GM18505 (cell line): ENCODE measurements around the gene PYY.
"Not testable (repeated sequence)": the region's sequence is repeated elsewhere in the genome, so short reads cannot be mapped to it uniquely, and the experiment has no call there.

Experiments
- ATAC-seq: cut with Tn5 transposase; IDR thresholded peaks from one replicate; pipeline ENCODE4 v1.9.1; 2021; ENCODE audit not compliant: unreplicated experiment
- POLR2A ChIP-seq: IDR thresholded peaks from 4 replicates; pipeline ENCODE4 v1.6.1; 2011; ENCODE audit warnings: borderline replicate concordance; ENCODE audit not compliant: insufficient read depth, insufficient read length; ENCODE audit errors: extremely low read depth

Gene PYY

DNA sequence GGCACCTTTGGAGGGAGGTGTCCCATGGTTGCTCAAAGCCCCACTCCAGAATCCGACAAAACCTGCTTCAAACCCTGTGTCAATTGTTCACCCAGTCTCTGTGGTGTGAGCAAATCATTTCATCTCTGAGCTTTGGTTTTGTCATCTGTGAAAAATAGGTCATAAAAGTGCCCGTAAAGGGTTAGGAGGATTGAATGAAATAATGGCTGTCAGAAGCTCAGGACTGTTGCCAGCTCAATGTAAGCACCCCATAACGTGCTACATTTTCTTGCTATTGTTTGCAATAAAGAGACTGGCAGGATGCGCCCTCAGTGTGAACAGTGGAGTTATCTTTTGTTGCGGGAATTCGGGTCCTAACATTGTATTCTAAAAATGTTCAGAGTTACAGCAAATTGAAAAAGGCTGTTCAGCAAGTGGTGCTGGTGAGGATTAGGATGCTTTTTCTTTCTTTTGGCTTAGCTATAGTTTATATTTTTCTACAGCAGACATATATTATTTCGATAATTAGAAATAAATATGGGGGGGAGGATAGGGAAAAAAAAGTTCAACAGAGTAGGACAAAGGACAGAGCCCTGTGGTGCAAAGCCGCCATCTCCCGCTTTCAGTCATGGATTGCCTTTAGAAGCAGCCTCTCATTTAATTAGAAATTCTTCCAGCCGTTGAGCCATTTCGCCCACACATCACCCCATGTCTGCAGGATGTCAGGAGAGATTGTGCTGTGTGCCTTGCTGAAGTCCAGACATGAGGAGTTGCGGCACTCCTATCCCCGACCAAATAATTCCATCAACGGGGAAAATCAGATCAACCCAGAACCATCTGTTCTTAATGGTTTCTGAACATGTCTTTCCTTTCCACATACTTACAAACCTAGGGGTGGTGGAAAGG is 20.9 kb upstream of the PYY start:
- no peak for TF ChIP-seq POLR2A
- ATAC-seq = no peak

DNA sequence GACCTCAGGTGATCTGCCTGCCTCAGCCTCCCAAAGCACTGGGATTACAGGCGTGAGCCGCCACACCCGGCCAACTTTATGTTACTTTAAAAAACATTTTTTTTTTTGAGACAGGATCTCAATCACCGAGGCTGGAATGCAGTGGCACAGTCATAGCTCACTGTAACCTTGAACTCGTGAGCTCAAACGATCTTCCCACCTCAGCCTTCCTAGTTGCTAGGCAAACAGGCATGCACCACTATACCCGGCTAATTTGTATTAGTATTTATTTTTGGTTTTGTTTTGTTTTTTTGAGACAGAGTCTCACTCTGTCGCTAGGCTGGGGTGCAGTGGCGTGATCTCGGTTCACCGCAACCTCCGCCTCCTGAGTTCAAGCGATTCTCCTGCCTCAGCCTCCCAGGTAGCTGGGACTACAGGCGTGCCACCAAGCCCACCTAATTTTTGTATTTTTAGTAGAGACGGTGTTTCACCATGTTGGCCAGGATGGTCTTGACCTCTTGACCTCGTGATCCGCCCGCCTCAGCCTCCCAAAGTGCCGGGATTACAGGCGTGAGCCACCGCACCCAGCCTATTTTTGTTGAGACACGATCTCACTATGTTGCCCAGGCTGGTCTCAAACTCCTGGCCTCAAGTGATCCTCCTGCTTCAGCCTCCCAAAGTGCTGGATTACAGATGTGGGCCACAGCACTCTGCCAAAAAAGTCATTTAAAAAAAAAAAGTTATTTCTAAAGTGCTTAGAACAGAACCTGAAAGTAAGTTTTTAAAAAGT is 18.9 kb upstream of the PYY start:
- not testable (repeated sequence) for ATAC-seq

DNA sequence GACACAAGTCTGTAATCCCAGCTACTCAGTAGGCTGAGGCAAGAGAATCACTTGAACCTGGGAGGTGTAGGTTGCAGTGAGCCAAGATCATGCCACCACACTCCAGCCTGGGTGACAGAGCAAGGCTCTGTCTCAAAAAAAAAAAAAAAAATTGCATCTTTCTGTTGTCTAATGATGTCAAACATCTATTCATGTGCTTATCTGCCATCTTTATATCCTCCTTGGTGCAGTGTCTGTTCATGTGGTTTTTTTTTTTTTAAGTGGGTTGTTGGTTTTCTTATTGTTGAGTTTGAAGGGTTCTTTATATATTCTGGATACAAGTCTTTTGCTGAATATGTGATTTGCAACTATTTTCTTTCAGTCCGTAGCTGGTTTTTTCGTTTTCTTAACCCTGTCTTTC is 17.7 kb upstream of the PYY start:
- ATAC-seq = not testable (repeated sequence)

DNA sequence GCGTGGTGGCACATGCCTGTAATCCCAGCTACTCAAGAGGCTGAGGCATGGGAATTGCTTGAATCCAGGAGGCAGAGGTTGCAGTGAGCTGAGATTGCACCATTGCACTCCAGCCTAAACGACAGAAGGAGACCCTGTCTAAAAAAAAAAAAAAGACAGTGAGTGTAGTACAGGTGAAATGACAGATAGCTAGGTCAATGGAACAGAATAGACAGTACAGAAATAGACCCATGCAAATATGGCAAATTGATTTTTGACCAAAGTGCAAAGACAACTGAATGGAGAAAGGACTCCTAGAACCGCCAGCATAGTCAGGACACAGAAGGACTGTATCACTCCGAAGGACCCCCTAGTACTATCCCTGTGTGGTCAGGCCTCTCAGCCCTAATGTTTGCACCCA is 16.6 kb upstream of the PYY start:
- TF ChIP-seq POLR2A = no peak
- ATAC-seq = no peak

DNA sequence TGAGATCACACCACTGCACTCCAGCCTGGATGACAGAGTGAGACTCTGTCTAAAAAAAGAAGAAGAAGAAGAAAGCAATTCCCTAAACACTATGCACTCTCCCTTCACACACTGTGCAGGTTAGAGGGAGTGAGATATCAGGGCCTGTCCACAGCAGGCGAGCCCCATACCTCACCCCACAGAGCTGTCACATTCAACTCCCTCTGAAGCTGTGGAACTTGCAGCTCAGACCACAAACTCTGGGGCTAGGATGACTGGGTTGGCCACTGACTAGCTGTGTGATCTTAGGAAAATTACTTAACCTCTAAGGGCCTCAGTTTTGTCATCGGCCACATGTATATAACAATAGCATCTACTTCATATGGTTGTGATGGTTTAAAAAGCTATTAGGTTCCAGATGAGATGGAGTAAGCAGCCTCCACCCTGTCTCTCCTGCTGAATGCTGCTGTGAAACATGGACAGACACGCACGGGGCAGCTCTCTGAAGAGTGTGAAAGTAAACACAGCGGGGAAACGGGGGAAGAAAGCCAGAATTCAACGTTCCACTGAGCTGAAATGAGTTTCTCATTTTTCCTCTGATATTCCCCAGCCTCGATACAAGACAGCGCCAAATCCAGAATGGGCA is 13.6 kb upstream of the PYY start:
- no peak for TF ChIP-seq POLR2A
- ATAC-seq = no peak

DNA sequence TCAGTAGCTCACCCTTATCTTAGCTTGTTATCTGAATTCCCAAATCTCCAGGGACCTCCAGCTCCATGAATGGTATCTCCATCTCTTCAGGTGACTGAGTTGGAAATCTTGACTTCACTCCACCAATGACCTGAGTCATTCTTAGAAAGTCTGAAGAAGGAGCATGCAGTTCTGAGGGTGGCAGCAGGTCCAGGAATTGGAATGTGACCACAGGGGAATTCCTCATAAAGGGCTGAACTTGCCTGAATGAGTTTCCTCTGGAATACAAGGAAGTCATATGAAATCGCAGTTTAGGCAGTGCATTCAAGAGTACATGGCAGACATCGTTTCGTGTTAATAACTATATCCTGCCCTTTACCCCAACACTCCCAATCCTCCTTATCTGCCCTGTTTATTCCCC is 12.5 kb upstream of the PYY start:
- no peak for TF ChIP-seq POLR2A
- no peak for ATAC-seq

DNA sequence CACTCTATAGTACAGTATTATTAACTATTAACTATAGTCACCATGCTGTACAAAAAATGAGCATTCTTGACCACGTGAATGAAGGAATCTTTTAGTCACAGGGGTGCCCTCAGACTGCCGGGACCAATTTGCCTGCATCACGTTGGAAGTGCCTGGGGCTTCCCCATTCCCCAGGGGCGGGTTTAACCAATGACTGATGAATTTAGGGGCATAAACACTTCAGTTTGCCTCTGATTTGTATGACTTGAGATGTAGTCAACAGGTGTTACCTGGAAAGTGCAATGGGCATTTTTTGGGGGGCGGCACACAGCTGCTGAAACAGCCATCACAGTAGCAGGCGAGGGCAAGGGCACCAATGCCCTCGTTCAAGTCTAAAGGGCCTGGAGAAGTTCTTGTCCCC is 8.7 kb upstream of the PYY start:
- no peak for TF ChIP-seq POLR2A
- no peak for ATAC-seq

DNA sequence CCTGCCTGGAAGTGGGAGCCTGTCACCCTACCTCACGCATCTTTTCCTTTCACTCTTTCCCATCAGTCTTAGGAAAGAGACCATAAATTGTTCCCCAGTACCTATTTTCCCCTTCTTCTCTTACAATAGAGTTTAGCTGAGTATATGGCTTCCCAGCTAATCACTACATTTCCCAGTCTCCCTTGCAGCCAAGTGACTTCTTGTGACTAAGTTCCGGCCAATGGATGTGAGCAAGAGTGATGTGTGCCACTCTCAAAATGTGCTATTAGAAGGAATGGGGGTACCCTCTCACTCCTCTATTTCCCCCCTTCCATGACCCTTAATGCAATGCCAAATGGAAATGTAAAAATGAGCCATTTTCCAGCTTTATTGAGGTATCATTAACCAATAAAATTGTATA is 8.2 kb upstream of the PYY start:
- no peak for TF ChIP-seq POLR2A
- ATAC-seq = no peak

DNA sequence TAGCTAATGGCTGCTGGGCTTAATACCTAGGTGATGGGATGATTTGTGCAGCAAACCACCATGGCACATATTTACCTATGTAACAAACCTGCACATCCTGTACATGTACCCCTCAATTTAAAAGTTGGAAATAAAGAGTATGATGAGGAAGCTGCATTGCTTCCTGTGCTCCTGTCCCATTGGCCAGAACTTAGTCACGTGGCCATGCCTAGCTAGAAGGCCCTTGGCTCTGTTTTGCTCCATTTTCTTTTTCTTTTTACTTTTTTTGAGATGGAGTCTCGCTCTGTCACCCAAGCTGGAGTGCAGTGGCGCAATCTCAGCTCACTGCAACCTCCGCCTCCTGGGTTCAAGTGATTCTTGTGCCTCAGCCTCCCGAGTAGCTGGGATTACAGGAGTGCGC is 7.6 kb upstream of the PYY start:
- ATAC-seq = not testable (repeated sequence)

DNA sequence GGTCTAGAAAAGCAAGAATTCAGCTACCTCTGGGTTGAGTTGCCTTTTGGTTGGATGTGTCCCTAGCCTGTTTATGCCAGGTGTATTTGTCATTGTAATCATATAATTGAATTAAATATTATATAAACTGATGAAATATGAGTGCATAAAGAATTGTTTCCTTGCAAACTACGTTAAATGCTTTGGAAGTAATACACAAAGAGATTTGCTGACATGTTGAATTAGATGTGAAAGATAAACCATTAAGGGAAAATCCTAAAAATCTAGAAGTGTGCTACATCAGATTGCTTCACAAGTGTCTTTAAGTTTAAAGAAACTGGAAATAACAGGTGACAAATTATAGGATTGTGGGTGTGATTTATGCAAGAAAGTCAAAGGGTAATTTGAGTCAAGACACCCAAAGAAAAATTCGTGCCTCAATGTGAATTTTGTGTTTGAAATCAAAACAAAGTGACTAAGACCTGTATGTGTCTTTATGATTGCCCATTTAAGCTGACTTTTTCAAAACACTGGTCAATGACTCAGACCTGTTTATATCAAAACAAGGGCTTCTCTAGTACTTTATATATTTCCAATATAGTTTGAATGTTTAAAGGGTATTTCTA is 5.1 kb upstream of the PYY start:
- ATAC-seq = no peak
- TF ChIP-seq POLR2A = no peak

DNA sequence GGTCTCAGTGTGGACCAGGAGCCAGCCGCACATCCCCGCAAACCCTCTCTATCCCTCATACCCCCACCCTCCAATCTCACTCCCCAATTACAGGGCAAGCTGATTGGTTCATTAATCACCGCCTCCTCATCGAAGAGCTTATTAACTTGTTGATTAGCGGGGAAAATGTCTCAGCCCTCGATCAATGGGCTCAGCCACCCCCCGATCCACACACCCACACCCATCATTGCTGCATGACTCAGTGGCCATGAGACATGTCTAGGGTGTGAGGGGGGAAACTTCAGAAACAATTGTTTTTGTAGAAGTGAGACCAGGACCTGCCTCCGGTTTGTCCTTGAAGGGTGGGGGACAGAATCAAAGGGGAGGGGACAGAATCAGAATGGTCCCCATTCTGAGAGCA is 2.5 kb upstream of the PYY start:
- TF ChIP-seq POLR2A = no peak
- ATAC-seq = no peak

DNA sequence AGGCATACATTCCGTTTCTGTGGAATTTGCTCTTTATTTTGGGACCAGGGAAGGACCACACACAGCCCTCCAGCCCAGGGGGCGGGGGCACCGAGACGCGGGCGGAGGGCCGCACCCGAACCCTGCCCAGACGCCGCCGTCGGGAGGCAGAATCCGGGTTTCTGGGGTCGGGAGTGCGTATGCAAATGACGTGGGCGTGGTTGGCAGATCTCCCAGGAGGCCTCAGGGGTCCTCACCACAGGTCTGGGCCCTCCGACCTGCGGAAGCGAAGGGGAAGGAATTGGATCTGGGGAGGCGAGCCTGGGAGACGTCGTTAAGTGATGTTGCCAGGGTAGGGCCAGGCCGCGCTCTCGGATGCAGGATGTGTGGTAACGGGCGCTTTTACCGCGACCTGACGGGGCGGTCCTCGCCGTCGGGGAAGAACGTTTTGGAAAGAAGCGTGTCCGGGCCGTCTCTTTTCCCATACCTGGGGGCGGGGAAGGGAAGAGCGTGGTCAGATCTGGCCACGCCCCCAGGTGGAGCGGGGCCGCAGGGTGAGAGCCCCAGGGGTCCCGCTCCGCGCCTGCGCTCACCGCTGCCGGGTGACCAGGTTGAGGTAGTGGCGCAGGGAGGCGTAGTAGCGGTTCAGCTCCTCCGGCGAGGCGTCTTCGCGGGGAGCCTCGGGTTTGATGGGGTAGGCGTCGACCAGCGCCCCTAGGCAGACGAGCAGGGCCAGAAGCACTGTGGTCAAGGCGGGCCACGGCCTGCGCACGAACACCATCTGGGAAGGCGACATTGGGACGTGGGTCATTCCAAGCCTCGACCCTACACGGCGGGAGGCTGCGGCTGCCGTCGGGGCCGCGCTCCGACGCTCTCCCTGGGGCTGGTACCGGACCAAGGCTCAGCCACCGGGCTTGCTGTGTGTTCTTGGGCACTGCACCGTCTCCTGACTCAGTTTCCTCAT is 745 bp downstream of the PYY start:
- ATAC-seq = no peak
- TF ChIP-seq POLR2A = no peak

DNA sequence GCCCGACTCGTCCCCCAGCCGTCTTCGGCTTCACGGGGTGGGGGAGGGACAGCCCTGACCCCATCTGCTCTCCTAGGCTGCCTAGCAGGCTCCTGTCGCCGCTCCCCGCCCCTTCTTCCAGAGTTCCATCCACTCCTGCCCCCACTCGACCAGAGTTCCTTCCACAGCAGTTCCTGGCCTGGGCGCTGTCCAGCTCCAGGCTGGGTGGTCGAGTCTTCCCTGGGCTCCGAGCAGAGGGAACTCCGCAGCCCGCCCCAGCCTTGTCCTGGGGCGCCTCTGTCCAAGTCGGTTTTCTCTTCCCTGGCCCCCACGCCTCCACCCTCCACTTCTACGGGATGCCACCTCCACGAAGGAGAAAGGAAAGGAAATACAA is 1.4 kb downstream of the PYY start:
- no peak for TF ChIP-seq POLR2A
- no peak for ATAC-seq
